Hair follicle dermal papilla cell (primary cell): Measurements from ENCODE around the gene DAB2. TPM values are rescaled to one million over a fixed set of nuclear protein-coding genes. Genes with fewer than 3 reads are reported as not detected.

Experiments used
- total RNA-seq: library from RNA; depleted of rRNA; stranded (reverse); fragments of >200 nt; gene quantifications from 2 replicates; pipeline ENCODE4 v1.2.3, GENCODE V29; 2012

Gene DAB2
- total RNA-seq, result 520 and 796 TPM in 2 replicates

GRCh38 chr5:39424736-39425637, at the start of gene DAB2:
Gene DAB2, minus strand, starts transcription at chr5:39424980. Its CDS starts 30,660 bp downstream, at chr5:39394320.

GRCh38 chr5:39364367-39364766, 60.4 kb downstream of the DAB2 start, which contains the start of gene C9:
Gene C9, minus strand, starts transcription at chr5:39364495. Its CDS starts 31 bp downstream, at chr5:39364464.

Other genes with a start within 250 kb of the DAB2 start
- gene FYB1, start 205.4 kb downstream of the DAB2 start, total RNA-seq, result 0.12 and 0.32 TPM in 2 replicates
- 0.16 and 0.24 TPM in 2 replicates for gene C9, start 60.5 kb downstream of the DAB2 start, total RNA-seq